Activated CD4-positive, alpha-beta memory T cell treated with anti-CD3 and anti-CD28 coated beads for 36 hours (primary cell): ENCODE results near the gene CBY1. TPM values are rescaled to one million over a fixed set of nuclear protein-coding genes. Genes with fewer than 3 reads are reported as not detected.
"Not testable (repeated sequence)": the region's sequence is repeated elsewhere in the genome, so short reads cannot be mapped to it uniquely, and the experiment has no call there.

Source experiments
- CTCF ChIA-PET: fragments of 350-600 bp; sonication (Branson Sonifier 250); formaldehyde crosslinking; loops from one replicate; lab custom pipeline; 2021; ENCODE audit warnings: antibody characterized with exemption, inconsistent platforms; lab: Charles Lee
- POLR2A ChIA-PET: fragments of 350-600 bp; sonication (Branson Sonifier 250); formaldehyde crosslinking; loops from one replicate; lab custom pipeline; 2021; ENCODE audit warnings: antibody characterized with exemption; lab: Charles Lee
- DNase-seq: peaks from one replicate; pipeline ENCODE4 v3.0.0-alpha.2; 2020
- H3K27ac Mint-ChIP-seq: one replicate; pipeline ENCODE4 v1.8.0; 2021; ENCODE audit warnings: mixed read lengths
- H3K27me3 Mint-ChIP-seq: one replicate; pipeline ENCODE4 v1.8.0; 2021; ENCODE audit warnings: mixed read lengths
- H3K36me3 Mint-ChIP-seq: one replicate; pipeline ENCODE4 v1.8.0; 2021; ENCODE audit warnings: mixed read lengths
- H3K4me1 Mint-ChIP-seq: one replicate; pipeline ENCODE4 v1.8.0; 2021; ENCODE audit warnings: low read depth, mixed read lengths
- H3K4me3 Mint-ChIP-seq: one replicate; pipeline ENCODE4 v1.8.0; 2021; ENCODE audit warnings: mild to moderate bottlenecking, mixed read lengths
- H3K9me3 Mint-ChIP-seq: one replicate; pipeline ENCODE4 v1.8.0; 2021; ENCODE audit warnings: mixed read lengths
- intact Hi-C: fragments of 100-400 bp; cut with micrococcal nuclease; formaldehyde crosslinking; loops from one replicate; pipeline ENCODE4 v1.15.1; 2023
- total RNA-seq, 2 experiments: library from RNA; stranded (reverse); gene quantifications; one replicate each; pipeline ENCODE4 v1.2.3, GENCODE V29; 2021

CBY1 gene
- total RNA-seq, 2 experiments from 2014 or later: 9.8 to 14.6 TPM

GRCh38 chr22:38623351-38623750 lies 33.1 kb upstream of the CBY1 start:
- H3K36me3 Mint-ChIP-seq: peaks cover 3% of the 10 kb centered on the region
- H3K4me1 Mint-ChIP-seq: no peaks in the 10 kb centered on the region
- peaks cover 6% of the 10 kb centered on the region for H3K9me3 Mint-ChIP-seq
- intact Hi-C loops: no loop called here
- no peak overlapping the region for H3K4me3 Mint-ChIP-seq
- POLR2A ChIA-PET: no interaction called here
- H3K27ac Mint-ChIP-seq: no peak overlapping the region
- CTCF ChIA-PET: no interaction called here
- DNase-seq: peak; percentile 31
- H3K27me3 Mint-ChIP-seq: peaks cover 3% of the 10 kb centered on the region

GRCh38 chr22:38628444-38628843 lies 28.0 kb upstream of the CBY1 start:
- no peaks in the 10 kb centered on the region for H3K9me3 Mint-ChIP-seq
- ChIA-PET CTCF (no interaction called here), POLR2A (no interaction called here)
- no peak overlapping the region for H3K27ac Mint-ChIP-seq
- H3K4me1 Mint-ChIP-seq: peaks cover 7% of the 10 kb centered on the region
- H3K36me3 Mint-ChIP-seq: no peaks in the 10 kb centered on the region
- no peak for DNase-seq
- H3K4me3 Mint-ChIP-seq: no peak overlapping the region
- intact Hi-C loops: no loop called here
- no peaks in the 10 kb centered on the region for H3K27me3 Mint-ChIP-seq

DNA sequence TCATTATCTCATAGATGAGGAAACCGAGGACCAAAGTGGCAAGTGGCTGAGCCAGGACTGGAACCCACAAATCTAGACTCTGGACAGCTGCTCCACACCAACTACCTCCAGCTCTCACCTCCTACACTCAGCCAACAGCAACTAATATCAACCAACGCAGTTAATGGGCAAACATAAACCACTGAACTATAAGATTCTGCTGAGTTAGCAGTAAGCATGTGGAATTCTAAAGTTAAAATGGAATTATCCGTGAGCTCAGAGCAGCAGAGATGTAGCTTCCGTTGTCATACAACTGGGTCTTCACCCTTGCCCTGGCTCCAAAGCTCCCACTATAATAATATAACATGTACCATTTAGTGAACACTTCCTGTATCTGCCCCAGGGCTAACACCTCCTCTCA lies 27.3 kb upstream of the CBY1 start:
- Mint-ChIP-seq H3K4me3 (no peak overlapping the region), H3K4me1 (peaks cover 7% of the 10 kb centered on the region), H3K27me3 (no peaks in the 10 kb centered on the region), H3K27ac (no peak overlapping the region), H3K36me3 (no peaks in the 10 kb centered on the region), H3K9me3 (no peaks in the 10 kb centered on the region)
- intact Hi-C loops: no loop called here
- ChIA-PET POLR2A (no interaction called here), CTCF (no interaction called here)
- DNase-seq: no peak

- Mint-ChIP-seq H3K4me3 (no peak overlapping the region), H3K9me3 (no peaks in the 10 kb centered on the region), H3K4me1 (peaks cover 7% of the 10 kb centered on the region), H3K27ac (no peak overlapping the region), H3K27me3 (no peaks in the 10 kb centered on the region), H3K36me3 (no peaks in the 10 kb centered on the region)
- CTCF ChIA-PET: no interaction called here
- DNase-seq: no peak
- POLR2A ChIA-PET: no interaction called here
- intact Hi-C loops: no loop called here
Measured at GRCh38 chr22:38631724-38632123, 24.7 kb upstream of the CBY1 start.

GRCh38 chr22:38632528-38632927 lies 23.9 kb upstream of the CBY1 start:
- Mint-ChIP-seq H3K4me1 (peaks cover 7% of the 10 kb centered on the region), H3K27me3 (no peaks in the 10 kb centered on the region), H3K9me3 (no peaks in the 10 kb centered on the region), H3K27ac (no peak overlapping the region), H3K36me3 (no peaks in the 10 kb centered on the region), H3K4me3 (no peak overlapping the region)
- ChIA-PET POLR2A (no interaction called here), CTCF (no interaction called here)
- no peak for DNase-seq
- intact Hi-C loops: no loop called here

DNA sequence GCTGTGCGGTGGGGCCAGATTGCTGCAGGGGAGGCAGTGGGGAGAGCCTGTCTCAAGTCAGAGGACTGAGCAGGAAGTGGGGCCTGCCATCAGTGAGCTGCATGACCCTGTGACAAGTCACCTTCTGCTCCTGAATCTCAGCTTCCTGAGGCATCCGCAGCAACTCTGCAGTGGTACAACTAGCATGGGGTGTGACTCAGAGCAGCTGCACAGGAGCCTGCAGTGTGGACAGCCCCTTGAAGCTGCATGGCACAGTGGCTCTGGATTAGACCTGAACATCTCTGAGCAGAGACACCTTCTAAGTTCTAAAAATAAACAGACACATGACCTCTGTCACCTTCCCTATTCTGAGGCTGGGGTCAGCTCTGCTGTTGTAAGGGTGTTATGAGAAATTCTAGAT lies 18.2 kb upstream of the CBY1 start:
- Mint-ChIP-seq H3K36me3 (no peaks in the 10 kb centered on the region), H3K27me3 (peaks cover 9% of the 10 kb centered on the region), H3K9me3 (no peaks in the 10 kb centered on the region), H3K4me3 (no peak overlapping the region), H3K4me1 (no peaks in the 10 kb centered on the region), H3K27ac (no peak overlapping the region)
- ChIA-PET POLR2A (no interaction called here), CTCF (no interaction called here)
- no peak for DNase-seq
- intact Hi-C loops: no loop called here

GRCh38 chr22:38638728-38639127 lies 17.7 kb upstream of the CBY1 start:
- ChIA-PET CTCF (no interaction called here), POLR2A (no interaction called here)
- peaks cover 13% of the 10 kb centered on the region for H3K27me3 Mint-ChIP-seq
- H3K4me1 Mint-ChIP-seq: no peaks in the 10 kb centered on the region
- intact Hi-C loops: no loop called here
- no peak overlapping the region for H3K27ac Mint-ChIP-seq
- no peaks in the 10 kb centered on the region for H3K9me3 Mint-ChIP-seq
- H3K36me3 Mint-ChIP-seq: no peaks in the 10 kb centered on the region
- no peak overlapping the region for H3K4me3 Mint-ChIP-seq
- no peak for DNase-seq

- POLR2A ChIA-PET: interaction anchor here (0.6 kb wide), 1 partner anchor 47 kb away, joined by 3 read pairs; no protein-coding TSS in a partner anchor
- Mint-ChIP-seq H3K4me3 (no peak overlapping the region), H3K27ac (no peak overlapping the region), H3K4me1 (no peaks in the 10 kb centered on the region), H3K36me3 (no peaks in the 10 kb centered on the region), H3K27me3 (peaks cover 13% of the 10 kb centered on the region), H3K9me3 (no peaks in the 10 kb centered on the region)
- CTCF ChIA-PET: interaction anchor here (0.7 kb wide), 1 partner anchor 158 kb away, joined by 3 read pairs; no protein-coding TSS in a partner anchor
- intact Hi-C loops: no loop called here
- DNase-seq: no peak
Measured at GRCh38 chr22:38641476-38642040, 14.9 kb upstream of the CBY1 start.

GRCh38 chr22:38644245-38644644 lies 12.2 kb upstream of the CBY1 start:
- POLR2A ChIA-PET, CTCF ChIA-PET, H3K36me3 Mint-ChIP-seq, H3K27ac Mint-ChIP-seq, H3K4me1 Mint-ChIP-seq, DNase-seq, H3K9me3 Mint-ChIP-seq, H3K4me3 Mint-ChIP-seq, intact Hi-C loops: not testable (repeated sequence)
- peaks cover 13% of the 10 kb centered on the region for H3K27me3 Mint-ChIP-seq

DNA sequence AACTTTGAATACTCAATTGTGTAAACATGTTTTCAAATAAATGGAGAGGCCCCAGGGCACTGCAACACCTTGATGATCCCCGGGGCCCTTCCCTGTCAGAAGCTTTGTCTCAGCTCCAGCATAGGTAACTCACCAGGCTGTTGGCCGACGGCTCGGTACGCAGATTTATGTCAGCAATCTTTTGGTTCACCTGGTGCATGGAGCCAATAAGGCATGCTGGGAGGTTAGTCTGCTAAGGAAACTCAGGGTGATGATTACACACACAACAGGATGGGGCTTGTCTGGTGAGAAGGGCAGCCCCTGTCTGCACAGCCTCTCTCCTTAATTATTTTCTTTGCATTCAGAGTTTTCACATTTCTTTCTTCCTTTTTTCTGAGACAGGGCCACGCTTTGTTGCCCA lies 11.0 kb upstream of the CBY1 start:
- no peaks in the 10 kb centered on the region for H3K9me3 Mint-ChIP-seq
- intact Hi-C loops: no loop called here
- no peaks in the 10 kb centered on the region for H3K36me3 Mint-ChIP-seq
- no peak for DNase-seq
- H3K4me3 Mint-ChIP-seq: no peak overlapping the region
- CTCF ChIA-PET: no interaction called here
- POLR2A ChIA-PET: no interaction called here
- H3K27me3 Mint-ChIP-seq: peaks cover 11% of the 10 kb centered on the region
- no peaks in the 10 kb centered on the region for H3K4me1 Mint-ChIP-seq
- H3K27ac Mint-ChIP-seq: no peak overlapping the region

GRCh38 chr22:38649841-38650522 lies 6.5 kb upstream of the CBY1 start:
- ChIA-PET CTCF (no interaction called here), POLR2A (interaction anchor here (0.6 kb wide), 1 partner anchor 785 kb away, joined by 3 read pairs; no protein-coding TSS in a partner anchor)
- intact Hi-C loops: no loop called here
- H3K27me3 Mint-ChIP-seq: no peaks in the 10 kb centered on the region
- no peaks in the 10 kb centered on the region for H3K36me3 Mint-ChIP-seq
- no peak for DNase-seq
- no peaks in the 10 kb centered on the region for H3K4me1 Mint-ChIP-seq
- no peaks in the 10 kb centered on the region for H3K9me3 Mint-ChIP-seq
- no peak overlapping the region for H3K4me3 Mint-ChIP-seq
- no peak overlapping the region for H3K27ac Mint-ChIP-seq

GRCh38 chr22:38652859-38653258 lies 3.6 kb upstream of the CBY1 start:
- Mint-ChIP-seq H3K4me3 (no peak overlapping the region), H3K4me1 (peaks cover 9% of the 10 kb centered on the region), H3K36me3 (no peaks in the 10 kb centered on the region), H3K27ac (no peak overlapping the region), H3K9me3 (no peaks in the 10 kb centered on the region), H3K27me3 (no peaks in the 10 kb centered on the region)
- ChIA-PET CTCF (interaction anchor here (1.1 kb wide), 1 partner anchor 29 kb away, joined by 3 read pairs; the partner anchor contains the start of gene TOMM22), POLR2A (no interaction called here)
- no peak for DNase-seq
- intact Hi-C loops: no loop called here

DNA sequence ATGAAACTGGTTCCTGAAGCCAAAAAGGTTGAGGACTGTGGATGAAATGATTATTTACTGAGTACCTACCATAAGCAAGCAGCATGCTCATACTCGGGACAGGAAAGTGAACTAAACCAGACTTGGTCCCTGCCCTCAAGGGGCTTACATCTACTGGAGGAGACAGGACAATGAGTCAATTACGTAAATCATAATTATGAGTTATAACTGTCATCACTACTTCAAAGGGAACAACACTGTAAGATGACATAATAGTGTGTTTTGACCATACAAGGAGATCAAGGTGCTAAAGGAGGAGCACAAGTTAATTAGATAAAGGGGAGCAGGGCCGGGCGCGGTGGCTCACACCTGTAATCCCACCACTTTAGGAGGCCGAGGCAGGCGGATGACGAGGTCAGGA lies 2.7 kb upstream of the CBY1 start:
- POLR2A ChIA-PET: no interaction called here
- Mint-ChIP-seq H3K4me3 (no peak overlapping the region), H3K9me3 (no peaks in the 10 kb centered on the region), H3K27ac (no peak overlapping the region), H3K27me3 (no peaks in the 10 kb centered on the region), H3K36me3 (no peaks in the 10 kb centered on the region), H3K4me1 (peaks cover 15% of the 10 kb centered on the region)
- DNase-seq: no peak
- intact Hi-C loops: no loop called here
- CTCF ChIA-PET: no interaction called here
